HG02973 (cell line): ENCODE results near the gene NFATC2.

Source experiments
- ATAC-seq: cut with Tn5 transposase; IDR thresholded peaks from one replicate; pipeline ENCODE4 v1.9.1; 2021; ENCODE audit warnings: moderate library complexity; ENCODE audit not compliant: unreplicated experiment

The NFATC2 gene

GRCh38 chr20:51457533-51457932, 85.0 kb downstream of the NFATC2 start:
- ATAC-seq: no peak

DNA sequence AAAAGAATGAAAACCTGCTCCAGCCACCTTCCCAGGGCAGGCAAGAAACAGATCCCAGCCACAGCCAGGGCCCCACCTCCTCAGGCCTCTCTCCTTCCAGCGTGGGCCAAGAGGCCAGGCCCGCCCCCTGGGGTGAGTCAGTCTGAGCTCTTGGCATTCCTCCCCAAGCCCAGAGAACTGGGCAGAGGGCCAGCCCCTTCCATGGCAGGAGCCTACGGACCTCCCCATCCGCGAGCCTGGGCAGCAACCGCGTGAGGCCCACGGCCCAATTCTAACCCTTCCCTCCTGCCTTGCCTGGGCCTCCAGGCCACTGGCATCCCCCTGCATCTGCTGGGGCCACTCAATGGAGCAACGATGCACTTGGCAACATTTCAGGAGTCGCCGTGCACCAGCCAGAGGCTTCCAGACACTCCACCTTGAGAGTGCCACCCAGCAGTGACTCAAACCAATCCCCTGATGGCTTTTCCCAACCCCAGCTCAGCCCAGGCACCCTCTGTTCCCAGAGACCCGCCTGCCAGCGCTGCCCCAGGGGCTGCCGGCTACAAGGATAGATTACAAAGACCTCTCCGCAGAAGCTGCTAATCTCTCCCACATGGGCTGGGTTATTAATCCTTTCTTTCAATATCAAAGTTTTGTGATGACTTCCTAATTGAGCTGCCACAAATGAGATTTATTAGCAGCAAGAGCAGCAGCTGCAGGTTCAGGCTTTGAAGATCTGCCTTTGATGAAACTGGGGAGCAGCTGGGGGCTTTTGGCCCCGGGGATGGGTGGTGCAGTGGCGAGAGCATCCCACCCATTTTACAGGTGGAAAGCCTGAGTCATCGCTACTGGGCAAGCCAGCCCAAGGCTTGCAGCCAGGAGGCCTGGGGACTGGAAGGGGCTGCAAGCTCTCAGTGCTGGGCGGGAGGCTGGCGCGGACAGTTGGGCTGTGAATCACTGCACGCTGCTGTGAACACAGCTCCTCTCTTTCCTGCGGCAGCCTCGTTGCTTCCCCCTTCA, 85.7 kb downstream of the NFATC2 start:
- ATAC-seq: no peak

- no peak for ATAC-seq
Measured at GRCh38 chr20:51454250-51454865, 88.2 kb downstream of the NFATC2 start.

DNA sequence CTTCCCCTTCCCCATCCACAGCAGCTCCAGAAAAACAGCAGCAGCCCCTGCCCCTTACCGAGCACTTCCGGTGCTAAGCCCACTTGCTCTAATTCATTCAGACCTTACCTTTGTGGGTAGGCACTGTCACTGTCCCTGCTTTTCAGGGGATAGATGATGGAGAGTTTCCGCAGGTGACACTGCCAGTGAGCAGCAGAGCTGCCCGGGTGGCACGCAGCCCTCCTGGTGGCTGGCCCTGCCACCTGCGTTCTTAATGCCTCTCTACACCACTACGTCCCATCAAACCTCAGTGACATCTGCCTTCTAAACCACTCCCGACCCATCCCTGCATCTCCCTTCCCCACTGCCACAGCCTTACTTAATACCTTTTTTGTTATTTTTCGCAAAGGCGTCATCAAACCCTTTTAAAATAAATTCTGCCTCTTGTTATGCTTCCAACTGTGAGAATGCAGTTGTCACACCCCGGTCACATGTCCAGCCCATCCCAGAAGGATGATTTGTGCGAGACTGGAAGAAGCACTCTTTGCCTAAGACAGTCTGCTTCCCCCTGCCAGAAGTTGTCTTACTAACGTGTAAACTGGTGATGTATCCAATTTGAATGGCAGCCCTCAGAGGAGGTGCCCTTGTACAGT, 89.7 kb downstream of the NFATC2 start:
- no peak for ATAC-seq

- ATAC-seq: no peak
Measured at GRCh38 chr20:51452091-51452613, 90.4 kb downstream of the NFATC2 start.

DNA sequence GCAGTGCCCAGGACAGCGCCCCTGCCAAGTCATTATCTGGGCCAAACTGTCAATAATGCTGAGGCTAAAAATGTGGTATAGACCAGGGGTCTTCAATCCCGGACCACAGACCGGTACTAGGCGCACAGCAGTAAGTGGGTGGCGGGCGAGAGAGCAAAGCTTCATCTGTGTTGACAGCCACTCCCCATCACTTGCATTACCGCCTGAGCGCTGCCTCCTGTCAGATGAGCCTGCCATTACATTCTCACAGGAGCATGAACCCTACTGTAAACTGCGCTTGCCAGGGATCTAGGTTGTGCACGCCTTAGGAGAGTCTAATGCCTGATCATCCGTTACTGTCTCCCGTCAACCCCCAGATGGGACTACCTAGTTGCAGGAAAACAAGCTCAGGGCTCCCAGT, 91.0 kb downstream of the NFATC2 start:
- no peak for ATAC-seq

DNA sequence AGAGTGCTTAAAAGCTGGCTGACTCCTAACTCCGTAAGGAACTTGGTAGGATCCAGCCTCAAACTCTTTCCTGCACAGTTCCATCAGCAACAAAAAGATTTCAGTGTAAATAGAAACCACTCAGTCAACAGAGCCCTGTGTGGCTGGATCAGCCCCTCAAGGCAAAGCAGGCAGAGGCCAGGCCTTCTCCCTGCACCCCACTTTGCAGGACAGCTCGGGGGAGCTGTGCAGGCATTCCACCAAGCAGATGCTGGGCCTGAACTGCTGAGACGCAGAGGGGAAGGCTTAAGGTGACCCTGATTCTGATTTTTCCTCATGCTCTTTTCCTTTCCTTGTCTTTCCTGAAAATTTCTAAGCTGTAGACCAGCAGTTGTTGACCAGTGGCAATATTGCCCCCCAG, 91.5 kb downstream of the NFATC2 start:
- ATAC-seq: no peak

- no peak for ATAC-seq
Measured at GRCh38 chr20:51450221-51450712, 92.3 kb downstream of the NFATC2 start.

- ATAC-seq: no peak
Measured at GRCh38 chr20:51449498-51450220, 92.9 kb downstream of the NFATC2 start.

GRCh38 chr20:51447765-51448148, 94.8 kb downstream of the NFATC2 start:
- ATAC-seq: no peak

- ATAC-seq: no peak
Measured at GRCh38 chr20:51447097-51447764, 95.3 kb downstream of the NFATC2 start.

- no peak for ATAC-seq
Measured at GRCh38 chr20:51446656-51447055, 95.9 kb downstream of the NFATC2 start.

DNA sequence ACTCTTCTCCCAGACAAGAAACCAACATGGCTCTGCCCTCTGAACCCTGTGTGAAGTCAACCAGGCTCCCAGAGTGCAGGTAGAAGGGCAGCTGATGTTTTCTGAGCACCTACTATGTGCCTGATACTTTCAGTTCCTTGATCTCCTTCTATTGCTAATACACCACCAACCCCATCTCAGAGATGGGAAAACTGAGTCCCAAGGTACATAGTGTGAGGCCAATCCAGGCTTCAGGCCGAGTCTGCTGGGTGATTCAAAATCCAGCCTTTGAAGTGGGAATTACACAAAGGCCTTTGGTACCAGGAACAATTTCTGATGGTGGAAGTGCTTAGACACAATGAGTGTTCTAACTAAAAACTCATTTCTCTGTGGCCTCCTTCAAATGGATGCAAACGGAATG, 96.3 kb downstream of the NFATC2 start:
- no peak for ATAC-seq

DNA sequence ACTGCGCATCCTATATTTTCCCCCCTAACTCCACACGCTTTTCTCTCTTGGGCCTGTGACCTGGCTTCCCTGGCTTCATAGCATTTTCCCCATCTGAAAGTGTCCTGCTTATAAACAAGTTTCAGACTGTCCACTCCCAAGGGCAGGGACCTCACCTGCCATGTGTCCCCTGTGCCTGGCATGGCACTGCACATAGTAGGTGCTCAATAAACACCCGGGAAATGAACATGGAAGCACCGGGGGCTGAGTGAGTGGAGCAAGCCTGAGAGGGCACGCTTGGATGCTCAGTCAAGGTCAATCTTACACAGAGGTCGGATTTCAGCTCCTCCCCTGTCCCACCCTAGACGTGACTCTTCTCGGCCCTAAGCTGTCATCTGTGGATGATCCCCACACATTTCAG, 96.9 kb downstream of the NFATC2 start:
- ATAC-seq: no peak

DNA sequence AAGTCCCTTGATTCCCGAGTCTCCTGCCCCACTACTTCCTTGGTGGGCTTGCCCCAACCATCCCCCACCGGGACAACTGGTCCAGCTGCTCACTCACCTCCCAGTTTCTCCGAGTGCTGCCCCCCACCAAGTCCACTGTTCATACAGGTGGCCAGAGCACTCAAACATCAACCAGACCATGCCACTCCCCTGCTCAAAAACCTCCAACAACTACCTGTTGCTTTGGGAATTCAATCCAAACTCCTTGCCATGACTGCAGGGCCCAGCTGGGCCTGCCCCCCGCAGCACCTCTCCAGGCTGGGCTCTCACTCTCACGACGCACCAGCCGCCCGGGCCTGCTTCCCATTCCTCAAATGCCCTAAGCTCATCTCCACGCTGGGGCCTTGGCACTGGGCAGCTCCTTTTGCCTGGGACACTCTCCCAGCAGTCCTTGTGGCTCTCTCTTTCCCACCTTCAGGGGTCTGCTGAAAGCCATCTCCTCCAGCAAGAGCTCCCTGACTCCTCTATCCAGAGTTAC, 97.5 kb downstream of the NFATC2 start:
- no peak for ATAC-seq

DNA sequence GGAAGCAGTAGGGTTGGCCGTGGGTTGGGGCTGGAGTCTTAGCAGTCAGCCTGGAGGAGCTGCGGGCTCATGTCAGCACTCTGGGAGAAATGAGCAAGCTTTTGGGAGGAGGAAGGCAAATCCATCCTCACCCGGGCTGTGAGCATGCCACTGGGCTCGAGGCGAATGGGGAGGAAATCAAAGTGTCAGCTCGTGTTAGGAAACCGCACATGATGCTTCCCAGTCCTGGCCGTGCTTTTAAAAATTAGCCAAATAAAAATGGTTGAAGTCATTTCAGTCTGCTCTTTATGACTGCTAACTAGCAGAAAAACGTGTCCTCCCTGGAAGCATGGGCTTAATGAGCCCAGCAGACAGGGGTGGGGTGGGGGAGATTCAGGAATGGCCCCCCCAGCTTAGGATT, 98.1 kb downstream of the NFATC2 start:
- ATAC-seq: no peak

GRCh38 chr20:51442602-51443001, 99.9 kb downstream of the NFATC2 start:
- no peak for ATAC-seq

DNA sequence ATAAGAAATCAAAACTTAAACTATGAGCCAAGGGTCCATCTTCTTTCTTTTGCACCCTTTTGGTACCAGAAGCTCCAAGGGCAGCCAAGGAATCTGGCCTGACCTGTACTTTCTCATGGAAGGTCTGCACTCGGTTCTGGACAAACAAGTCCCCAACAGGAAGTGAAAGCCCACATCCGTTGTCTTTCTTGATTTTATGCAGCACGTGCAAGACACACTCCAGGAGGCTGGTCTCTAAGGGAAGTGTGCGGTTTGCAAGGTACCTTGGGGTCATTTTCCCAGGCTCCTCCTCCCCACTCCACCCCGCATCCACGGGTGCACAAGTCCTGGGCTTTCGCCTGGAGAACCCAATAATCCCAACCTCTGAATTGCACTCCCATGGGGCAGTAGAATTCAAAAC, 101.9 kb downstream of the NFATC2 start:
- ATAC-seq: no peak

GRCh38 chr20:51439160-51439689, 103.3 kb downstream of the NFATC2 start:
- no peak for ATAC-seq

GRCh38 chr20:51438136-51438535, 104.4 kb downstream of the NFATC2 start:
- ATAC-seq: no peak
